DMS153 treated with DMSO at 0.1 percent for 48 hours (cell line): ENCODE data around the gene MAG.

ENCODE experiments used
- DNase-seq: peaks from one replicate; lab custom pipeline; 2025; ENCODE audit not compliant: unreplicated experiment; lab: John Stamatoyannopoulos, UW

The MAG gene

DNA sequence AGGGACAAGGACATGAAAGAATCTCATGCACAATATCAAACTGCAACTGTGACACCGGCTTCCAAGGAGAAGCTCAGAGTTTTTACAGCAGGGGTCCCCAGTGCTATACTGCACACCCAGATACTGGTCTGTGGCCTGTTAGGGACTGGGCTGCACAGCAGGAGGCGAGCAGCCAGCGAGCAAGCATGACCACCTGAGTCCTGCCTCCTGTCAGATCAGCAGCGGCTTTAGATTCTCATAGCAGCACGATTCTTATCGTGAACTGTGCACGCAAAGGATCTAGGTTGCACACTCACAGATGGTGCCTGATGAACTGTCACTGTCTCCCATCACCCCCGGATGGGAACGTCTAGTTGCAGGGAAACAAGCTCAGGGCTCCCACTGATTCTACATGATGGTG is 23.9 kb downstream of the MAG start:
- DNase-seq: no peak

DNA sequence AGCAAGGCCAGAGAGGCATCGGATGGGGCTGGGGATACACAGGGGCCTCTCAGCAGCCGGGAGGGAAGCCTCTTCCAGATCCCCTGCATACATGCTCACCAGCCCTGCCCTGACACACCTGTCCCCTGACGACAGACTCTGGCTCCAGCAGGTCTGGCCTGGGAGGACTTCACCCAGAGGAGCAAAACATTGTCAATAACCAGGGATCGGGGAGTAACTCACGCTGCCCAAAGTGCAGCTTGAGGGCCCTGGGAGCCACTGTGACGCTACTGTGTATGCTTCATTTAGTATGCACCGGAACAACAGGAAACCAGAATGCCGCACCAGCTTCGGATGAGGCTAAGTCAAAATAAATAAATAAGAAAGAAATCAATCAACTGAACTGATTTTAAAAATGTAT is 24.6 kb downstream of the MAG start:
- no peak for DNase-seq

DNA sequence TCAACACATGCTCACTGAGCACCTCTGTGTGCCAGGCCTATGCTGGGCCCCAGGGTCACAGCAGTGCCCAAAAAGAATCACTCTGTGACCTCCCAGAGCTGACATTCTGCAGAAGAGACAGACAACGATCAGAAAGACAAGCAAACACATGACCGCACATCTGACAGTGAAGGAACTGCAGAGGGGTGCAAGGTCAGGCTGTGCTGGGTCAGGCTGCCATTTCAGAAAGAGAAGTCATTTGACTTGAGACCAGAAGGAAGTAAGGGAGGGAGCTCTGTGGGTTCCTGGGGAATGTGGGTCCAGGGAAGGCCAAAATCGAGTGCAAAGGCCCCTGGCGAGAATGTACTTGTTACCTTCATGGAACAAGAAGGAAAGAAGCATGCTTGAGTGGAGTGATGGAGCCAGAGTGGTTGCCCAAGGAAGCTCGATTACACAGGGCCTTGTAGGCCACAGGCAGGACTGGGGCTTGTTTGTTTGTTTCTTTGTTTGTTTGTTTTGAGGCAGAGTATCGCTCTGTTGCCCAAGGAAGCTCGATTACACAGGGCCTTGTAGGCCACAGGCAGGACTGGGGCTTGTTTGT is 25.6 kb downstream of the MAG start:
- DNase-seq: no peak

DNA sequence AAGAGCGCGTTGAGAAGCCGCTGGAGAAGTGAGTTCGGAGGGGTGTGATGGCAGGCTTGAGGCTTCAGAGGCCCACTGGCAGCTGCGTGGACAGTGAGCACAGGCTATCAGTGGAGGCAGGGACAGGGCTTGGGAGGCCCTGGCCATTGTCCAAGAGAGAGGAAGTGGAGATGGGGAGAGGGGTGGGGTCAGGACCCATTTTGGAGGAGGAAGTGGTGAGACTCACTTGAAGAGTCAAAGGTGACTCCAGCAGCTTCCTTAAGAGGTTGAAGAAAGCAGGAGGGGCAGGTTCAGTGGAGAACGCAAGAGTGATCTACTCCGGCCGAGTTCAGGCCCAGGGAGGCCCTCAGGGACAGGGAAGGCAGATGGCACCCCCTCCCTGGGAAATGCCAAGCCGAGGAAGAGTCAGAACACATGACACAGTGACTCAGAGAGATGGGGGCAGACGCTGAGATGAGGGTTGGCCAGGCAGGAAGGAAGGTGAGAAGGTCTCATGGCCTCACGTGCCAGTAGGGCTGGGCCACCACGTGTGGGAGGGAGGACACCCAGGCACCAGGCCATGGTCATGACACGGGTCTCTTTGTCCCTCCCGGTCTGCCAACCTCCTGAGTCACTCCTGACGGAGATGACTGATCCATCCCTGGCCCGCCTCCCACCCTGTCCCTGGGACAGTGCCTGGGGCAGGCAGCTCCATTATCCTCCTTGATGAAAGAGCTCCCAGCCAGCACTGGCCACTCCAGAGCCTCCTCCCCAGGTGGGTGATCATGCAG is 26.9 kb downstream of the MAG start:
- no peak for DNase-seq

DNA sequence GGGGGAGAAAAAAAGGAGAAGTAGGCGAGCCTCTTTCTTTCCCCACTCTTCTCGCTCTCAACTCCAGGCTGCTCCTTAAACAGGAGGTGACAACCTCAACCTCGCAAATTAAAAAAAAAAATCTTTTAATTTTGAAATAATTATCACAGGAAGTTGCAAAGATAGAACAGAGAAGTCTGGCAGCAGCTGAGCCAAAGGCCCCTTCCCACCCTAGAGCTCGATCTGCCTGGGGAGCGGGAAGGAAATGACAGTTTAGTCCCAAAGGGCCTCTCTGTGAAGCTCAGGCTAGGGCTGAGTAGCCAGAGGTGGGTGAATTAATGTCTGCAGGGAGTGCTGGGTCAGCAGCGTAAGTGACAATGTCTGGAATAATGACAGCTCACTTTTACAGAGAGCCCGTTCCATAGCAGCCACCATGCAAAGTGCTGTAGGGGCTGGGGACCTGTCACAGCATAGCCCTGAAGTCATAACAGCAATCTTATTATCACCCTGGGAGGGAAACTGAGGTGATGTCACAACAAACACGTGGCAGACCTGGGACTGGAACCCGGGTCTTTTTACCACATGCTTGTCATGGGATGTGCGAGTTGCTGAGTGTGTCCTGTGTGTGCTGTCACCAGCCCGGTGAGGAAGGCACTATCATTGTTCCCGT is 28.2 kb downstream of the MAG start:
- DNase-seq: no peak

DNA sequence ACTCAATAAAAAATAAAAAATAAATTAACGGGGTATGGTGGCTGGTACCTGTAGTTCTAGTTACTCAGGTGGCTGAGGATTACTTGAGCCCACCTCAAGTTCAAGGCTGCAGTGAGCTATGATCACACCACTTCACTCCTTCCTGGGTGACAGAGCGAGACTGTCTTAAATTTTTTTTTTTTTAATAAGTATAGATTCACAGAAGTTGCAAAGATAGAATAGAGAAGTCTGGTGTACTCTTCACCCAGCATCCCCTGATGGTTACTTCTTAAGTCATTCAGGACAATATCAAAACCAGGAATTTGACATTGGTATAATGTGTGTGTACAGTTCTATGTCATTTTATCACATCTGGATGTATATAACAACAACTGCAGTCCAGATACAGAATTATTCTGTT is 29.3 kb downstream of the MAG start:
- no peak for DNase-seq

DNA sequence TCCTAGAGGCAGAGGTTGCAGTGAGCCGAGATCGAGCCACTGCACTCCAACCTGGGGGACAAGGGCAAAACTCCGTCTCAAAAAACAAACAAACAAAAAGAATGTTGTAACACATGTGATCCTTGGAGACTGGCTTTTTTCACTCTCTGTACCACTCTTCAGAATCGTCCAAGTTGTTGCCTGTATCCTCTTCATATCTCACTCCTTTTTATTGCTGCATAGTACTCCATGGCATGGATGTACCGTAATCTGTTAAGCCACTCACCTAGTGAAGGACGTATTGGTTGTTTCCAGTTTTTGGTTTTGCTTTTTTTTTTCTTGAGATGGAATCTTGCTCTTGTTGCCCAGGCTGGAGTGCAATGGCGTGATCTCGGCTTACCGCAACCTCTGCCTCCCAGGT is 30.1 kb downstream of the MAG start:
- DNase-seq: no peak

DNA sequence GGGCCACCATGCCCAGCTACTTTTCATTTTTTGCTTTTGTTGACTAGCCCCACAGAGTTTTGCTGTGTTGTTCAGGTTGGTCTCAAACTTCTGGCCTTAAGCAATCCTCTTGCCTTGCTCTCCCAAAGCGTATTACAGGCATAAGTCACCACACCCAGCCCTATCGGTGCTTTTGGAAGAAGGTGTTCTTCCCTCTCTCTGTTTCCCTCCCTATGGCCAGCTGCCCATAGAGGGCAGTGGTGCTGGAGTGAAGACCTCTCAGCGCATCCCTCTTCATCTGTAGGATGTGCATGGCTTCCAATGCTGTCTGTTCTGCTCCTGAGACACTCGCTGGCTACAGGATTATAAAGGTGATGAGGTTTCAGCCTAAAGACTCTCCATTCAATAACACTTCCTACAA is 35.7 kb downstream of the MAG start:
- DNase-seq: no peak

DNA sequence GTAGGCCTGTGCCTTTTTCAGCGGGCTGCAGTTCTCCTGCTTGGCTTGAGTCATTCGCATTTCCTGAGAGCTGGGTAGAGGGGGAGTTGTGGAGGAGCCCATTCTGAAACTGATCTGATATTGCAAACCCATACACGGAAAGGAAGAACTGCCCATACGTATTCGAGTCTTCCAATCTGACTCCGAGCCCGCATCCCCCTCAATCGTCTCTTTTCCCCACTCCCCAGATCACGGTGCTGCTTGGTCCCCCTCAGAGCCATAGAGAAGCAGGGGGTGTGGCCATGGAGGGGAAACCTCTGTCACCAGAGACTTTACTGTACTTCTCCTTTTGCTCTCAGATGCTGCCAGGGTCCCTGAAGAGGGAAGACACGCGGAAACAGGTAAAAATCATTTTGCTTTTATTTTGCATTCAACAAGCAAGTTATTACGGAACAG is 36.9 kb downstream of the MAG start, which contains the start of gene CD22:
TSS of gene CD22 (plus strand) at position 337 of the 435 bp plus-strand sequence. CDS start 2,854 bp downstream, outside the sequence.
- DNase-seq: no peak

DNA sequence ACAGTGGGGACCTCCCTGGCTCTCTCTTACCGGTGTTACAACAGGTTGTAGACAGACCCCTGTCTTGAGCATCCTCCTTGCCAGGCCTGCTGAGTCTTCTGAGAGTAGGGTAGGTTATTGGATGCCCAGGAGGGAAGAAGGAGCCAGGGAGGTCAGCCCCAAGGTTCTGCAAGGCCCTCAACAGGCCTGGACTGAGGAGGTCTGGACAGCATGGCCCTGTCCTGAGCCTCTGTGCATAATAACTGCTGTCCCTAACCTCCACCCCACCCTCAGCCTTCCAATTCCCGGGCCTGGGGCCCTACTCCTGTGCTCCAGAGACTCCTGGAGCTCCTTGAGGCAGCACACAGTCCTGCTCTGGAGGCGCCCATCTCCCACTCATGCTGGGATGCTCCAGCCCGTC is 37.4 kb downstream of the MAG start:
- no peak for DNase-seq

DNA sequence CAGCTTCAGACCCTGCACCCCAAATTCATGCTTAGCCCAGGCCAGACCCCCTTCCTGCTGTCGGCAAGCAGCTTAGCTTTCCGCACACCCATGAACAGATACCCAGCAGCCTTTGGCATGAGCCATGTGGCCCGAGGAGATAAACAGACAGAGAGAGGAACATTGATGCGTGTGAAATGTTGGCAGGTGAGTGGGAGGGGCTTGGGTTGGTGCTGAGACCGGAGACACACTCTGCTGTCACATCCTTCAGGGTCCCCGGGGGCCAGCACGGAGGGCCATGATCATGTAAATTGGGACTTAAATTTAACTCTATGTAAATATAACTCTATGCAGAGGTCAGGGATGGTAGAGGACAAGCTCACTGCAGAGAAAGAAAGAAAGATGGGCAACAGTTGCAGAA is 38.5 kb downstream of the MAG start:
- no peak for DNase-seq

DNA sequence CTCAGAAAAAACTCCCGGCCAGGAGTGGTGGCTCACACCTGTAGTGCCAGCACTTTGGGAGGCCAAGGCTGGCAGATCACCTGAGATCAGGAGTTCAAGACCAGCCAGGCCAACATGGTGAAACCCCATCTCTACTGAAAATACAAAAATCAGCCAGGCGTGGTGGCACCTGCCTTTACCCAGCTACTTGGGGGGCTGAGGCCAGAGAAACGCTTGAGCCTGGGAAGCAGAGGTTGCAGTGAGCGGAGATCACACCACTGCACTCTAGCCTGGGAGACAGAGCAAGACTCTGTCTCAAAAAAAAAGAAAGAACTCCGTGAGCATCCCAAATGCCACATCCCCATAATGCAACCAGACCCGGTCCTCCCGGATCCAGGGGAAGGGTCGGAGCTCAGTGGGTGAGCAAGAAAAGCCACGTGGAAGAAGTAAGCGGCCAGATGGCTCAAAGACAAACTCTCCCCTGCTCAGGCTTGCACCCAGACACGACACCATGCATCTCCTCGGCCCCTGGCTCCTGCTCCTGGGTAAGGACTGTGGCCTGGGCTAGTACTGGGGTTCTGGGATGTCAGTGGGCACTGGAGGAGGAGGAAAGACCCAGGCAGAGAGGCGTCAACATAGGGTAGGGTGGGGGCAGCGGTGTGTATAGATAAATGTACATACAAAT is 39.7 kb downstream of the MAG start:
- DNase-seq: no peak

DNA sequence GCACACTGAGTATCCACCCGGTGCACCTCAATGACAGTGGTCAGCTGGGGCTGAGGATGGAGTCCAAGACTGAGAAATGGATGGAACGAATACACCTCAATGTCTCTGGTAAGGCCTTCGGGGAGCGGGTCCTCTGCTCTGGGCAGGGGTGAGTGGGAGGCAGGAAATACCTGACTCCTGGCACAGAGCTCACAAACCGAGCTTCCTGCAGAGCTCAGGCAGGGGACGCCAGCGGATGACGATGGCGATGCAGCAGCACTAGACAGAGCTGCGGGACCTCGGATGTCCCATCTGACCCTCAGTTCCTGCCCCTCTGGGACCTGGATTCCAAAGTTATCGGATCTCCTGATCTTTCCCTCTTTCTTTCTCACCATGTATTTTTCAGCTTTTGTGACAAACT is 40.9 kb downstream of the MAG start:
- no peak for DNase-seq

DNA sequence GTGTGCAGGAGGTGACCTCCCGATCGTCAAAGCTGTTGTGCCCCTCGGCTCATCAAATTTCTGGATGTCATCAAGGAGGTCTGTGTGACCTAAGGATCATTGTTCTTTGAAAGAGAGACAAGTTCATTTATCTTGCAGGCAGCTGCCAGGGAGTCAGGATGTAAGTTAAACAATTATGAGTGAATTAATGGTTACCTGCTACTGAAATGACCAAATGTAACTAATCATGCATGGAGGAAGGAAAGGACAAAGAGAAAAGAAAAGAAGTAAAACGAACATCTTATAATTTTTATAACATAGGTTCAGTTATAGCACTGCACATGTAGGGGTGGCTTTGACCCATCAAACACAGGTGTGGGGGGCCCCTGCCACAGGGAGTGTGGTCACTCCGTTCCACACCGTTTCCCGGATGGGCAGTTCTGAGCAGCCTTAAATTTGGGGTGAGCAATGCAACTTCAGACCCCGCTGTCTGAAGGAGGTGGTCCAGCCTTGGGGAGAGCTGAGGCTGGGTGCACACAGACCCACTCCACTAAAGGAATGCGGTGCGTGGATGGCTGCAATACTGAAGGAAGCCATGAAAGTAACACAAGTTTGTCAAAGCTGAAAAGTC is 42.3 kb downstream of the MAG start:
- DNase-seq: no peak

DNA sequence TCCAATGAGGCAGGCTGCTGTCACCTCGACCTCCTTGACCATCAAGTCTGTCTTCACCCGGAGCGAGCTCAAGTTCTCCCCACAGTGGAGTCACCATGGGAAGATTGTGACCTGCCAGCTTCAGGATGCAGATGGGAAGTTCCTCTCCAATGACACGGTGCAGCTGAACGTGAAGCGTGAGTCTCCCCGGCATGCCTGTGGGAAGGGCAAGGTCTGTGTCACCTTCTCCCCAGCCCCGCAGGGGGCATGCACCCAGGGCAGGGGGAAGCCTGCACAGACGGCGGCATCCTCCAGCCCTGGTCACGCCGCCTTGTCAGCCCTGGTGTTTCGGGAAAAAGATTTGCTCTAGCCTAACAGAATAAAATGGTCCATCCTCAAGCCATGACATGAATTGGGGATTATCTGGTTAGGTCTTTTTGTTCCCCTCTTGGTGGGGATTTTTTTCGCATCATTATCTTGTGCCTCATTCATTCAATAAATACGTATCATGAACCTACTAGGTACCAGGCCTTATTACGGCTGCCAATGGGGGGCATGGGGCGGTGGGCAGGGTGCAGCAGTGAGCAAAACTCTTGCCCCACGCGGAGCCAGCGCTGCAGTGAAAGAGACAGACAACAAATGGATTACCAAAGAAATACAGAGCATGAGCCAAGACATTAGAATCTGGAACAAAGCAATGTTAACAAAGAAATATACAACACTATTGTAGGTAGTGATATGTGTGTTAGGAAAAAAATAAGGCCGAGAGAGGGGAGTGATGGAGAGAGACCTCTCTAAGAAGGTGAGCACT is 44.4 kb downstream of the MAG start:
- no peak for DNase-seq

DNA sequence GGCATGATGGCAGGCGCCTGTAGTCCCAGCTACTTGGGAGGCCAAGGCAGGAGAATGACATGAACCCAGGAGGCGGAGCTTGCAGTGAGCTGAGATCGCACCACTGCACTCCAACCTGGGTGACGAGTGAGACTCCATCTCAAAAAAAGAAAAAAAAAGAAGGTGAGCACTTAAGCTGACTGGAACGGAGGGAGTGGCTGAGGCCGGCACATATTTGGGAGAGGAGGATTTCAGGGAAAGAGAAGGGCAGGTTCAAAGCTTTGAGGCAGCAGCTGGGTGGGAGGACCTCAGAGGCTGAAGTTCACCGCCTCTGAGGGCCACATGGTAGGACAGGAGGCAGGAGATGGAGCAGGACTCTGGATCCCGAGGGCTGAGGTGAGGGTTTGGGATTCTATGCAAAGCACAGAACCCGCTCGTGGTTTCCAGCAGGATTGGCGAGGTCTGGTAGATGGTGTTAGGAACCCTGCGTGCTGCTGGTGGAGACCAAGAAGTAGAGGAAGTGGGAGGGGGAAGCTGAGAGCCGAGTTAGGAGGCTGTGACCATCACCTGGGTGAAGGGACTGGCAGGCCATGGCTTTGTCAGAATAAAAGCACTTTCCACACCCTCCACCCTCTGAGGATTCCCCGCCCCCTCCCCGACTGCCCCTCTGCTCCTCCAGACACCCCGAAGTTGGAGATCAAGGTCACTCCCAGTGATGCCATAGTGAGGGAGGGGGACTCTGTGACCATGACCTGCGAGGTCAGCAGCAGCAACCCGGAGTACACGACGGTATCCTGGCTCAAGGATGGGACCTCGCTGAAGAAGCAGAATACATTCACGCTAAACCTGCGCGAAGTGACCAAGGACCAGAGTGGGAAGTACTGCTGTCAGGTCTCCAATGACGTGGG is 45.4 kb downstream of the MAG start:
- DNase-seq: no peak

DNA sequence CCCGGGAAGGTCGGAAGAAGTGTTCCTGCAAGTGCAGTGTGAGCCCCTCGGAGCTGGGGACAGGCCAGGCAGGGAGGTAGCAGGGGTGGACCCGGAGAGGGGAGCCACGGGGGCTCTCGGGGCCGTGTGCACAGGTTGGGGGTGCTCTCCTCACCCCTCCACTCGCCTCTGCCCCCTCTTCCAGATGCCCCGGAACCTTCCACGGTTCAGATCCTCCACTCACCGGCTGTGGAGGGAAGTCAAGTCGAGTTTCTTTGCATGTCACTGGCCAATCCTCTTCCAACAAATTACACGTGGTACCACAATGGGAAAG is 46.0 kb downstream of the MAG start:
- no peak for DNase-seq

DNA sequence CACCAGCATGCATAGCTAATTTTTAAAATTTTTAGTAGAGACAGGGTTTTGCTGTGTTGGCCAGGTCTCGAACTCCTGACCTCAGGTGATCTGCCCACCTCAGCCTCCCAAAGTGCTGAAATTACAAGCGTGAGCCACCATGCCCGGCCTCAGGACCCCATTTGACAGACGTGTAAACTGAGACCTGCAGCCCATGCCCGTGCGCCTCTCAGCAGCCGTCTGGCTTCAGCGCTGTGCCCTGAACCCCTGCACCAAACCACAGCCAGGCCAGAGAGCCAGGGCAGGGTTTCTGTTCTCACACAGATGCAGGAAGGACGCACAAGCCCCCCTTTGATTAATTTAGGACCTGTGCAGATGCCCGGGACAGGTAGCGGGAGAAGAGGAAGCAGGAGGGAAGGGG is 48.5 kb downstream of the MAG start:
- no peak for DNase-seq

DNA sequence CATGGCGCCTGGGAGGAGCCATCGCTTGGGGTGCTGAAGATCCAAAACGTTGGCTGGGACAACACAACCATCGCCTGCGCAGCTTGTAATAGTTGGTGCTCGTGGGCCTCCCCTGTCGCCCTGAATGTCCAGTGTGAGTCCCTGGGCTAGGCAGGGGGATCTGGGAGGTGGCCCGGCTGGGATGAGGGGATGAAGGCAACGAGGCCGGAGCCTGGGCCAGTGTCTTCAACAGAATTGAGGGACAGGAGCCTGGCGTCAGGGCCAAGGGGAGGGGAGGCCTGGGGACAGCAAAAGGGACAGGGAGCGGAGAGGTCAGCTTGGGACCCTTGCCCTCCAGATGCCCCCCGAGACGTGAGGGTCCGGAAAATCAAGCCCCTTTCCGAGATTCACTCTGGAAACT is 49.0 kb downstream of the MAG start:
- no peak for DNase-seq
